ENCODE results near the gene PRDX6. TPM values are rescaled to one million over a fixed set of nuclear protein-coding genes. Genes with fewer than 3 reads are reported as not detected.

The PRDX6 gene
- total and polyA plus RNA-seq, 2 donors: 88.1 to 297 TPM

DNA sequence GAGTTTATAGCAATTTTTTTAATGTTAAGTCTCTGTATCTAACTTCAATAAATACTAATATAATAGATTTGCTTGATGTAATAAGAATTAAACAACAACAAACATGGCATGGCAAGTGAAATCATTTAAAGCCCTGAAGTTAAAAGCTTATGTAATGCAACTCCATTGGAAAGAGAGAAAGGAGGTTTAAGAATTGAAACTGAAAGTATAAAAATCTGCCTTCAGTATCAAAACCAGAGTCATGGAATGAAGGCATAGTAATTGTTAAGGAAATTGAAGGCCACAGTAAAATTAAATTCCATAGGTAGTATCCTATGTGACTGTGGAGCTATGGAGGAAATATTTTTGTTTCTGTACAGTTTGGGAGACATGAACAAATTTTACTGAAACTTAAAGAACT is 55.1 kb downstream of the PRDX6 start:
- no peaks in the 10 kb centered on the region for H3K9me3 ChIP-seq (ENCODE audit: control insufficient read depth in 2 of 2, insufficient read depth in 1 of 2, low read length in 1 of 2)
- H3K4me3 ChIP-seq (ENCODE audit: low read length in 2 of 2): no peak overlapping the region
- H3K27ac ChIP-seq (ENCODE audit: low read depth in 1 of 2, low read length in 1 of 2): no peak overlapping the region
- H3K27me3 ChIP-seq (ENCODE audit: control insufficient read depth in 2 of 2, insufficient read depth in 1 of 2, low read length in 1 of 2): no peaks in the 10 kb centered on the region
- H3K36me3 ChIP-seq (ENCODE audit: control insufficient read depth in 2 of 2, insufficient read depth in 2 of 2, low read length in 1 of 2): no peaks in the 10 kb centered on the region
- DNase-seq (ENCODE audit: low read depth in 6 of 9, low spot score in 9 of 9): peak in 1 of 9 donors; percentile 9
- H3K4me1 ChIP-seq (ENCODE audit: control insufficient read depth in 2 of 2, insufficient read depth in 2 of 2, low read length in 2 of 2): no peaks in the 10 kb centered on the region

GRCh38 chr1:173536223-173536622 is 59.1 kb downstream of the PRDX6 start:
- no peak overlapping the region for H3K4me3 ChIP-seq (ENCODE audit: low read length in 2 of 2)
- H3K9me3 ChIP-seq (ENCODE audit: control insufficient read depth in 2 of 2, insufficient read depth in 1 of 2, low read length in 1 of 2): no peaks in the 10 kb centered on the region
- H3K4me1 ChIP-seq (ENCODE audit: control insufficient read depth in 2 of 2, insufficient read depth in 2 of 2, low read length in 2 of 2): no peaks in the 10 kb centered on the region
- no peaks in the 10 kb centered on the region for H3K36me3 ChIP-seq (ENCODE audit: control insufficient read depth in 2 of 2, insufficient read depth in 2 of 2, low read length in 1 of 2)
- no peak overlapping the region for H3K27ac ChIP-seq (ENCODE audit: low read depth in 1 of 2, low read length in 1 of 2)
- no peaks in the 10 kb centered on the region for H3K27me3 ChIP-seq (ENCODE audit: control insufficient read depth in 2 of 2, insufficient read depth in 1 of 2, low read length in 1 of 2)
- DNase-seq (ENCODE audit: low read depth in 6 of 9, low spot score in 9 of 9): no peak

Other genes starting within 250 kb of the PRDX6 start
- 0.09 TPM for gene SLC9C2, start 125.7 kb downstream of the PRDX6 start, total RNA-seq
- 0.14 TPM for gene SLC9C2, start 125.7 kb downstream of the PRDX6 start, polyA plus RNA-seq
- gene TEX50, start 158.0 kb downstream of the PRDX6 start, total RNA-seq: not detected
- gene TEX50, start 158.0 kb downstream of the PRDX6 start, polyA plus RNA-seq: not detected
- 0.33 TPM for gene ANKRD45, start 192.5 kb downstream of the PRDX6 start, total RNA-seq
- gene ANKRD45, start 192.5 kb downstream of the PRDX6 start, polyA plus RNA-seq: 0.71 TPM
- gene KLHL20, start 237.6 kb downstream of the PRDX6 start, total RNA-seq: 18.0 TPM
- 13.2 TPM for gene KLHL20, start 237.6 kb downstream of the PRDX6 start, polyA plus RNA-seq